Activated B cell treated with CpG ODN at 0.5 μM for 24 hours (primary cell): ENCODE data around the gene PARP1. TPM values are rescaled to one million over a fixed set of nuclear protein-coding genes. Genes with fewer than 3 reads are reported as not detected.

Source experiments
- ATAC-seq: fragments of 200-7000 bp; cut with Tn5 transposase; one replicate; pipeline ENCODE4 v1.10.0; 2021; ENCODE audit warnings: low read depth, mild to moderate bottlenecking, moderate library complexity
- CTCF ChIA-PET: fragments of 350-600 bp; sonication (Branson Sonifier 250); formaldehyde crosslinking; loops from one replicate; lab custom pipeline; 2021; ENCODE audit warnings: antibody characterized with exemption; lab: Charles Lee
- POLR2A ChIA-PET: fragments of 350-600 bp; sonication (Branson Sonifier 250); formaldehyde crosslinking; loops from one replicate; lab custom pipeline; 2021; ENCODE audit warnings: antibody characterized with exemption; lab: Charles Lee
- DNase-seq: peaks from one replicate; pipeline ENCODE4 v3.0.0; 2022
- H3K27ac Mint-ChIP-seq: one replicate; pipeline ENCODE4 v1.8.0; 2020; ENCODE audit warnings: mixed read lengths
- H3K27me3 Mint-ChIP-seq: one replicate; pipeline ENCODE4 v1.8.0; 2021; ENCODE audit warnings: mixed read lengths
- H3K36me3 Mint-ChIP-seq: one replicate; pipeline ENCODE4 v1.8.0; 2021; ENCODE audit warnings: low read depth, mixed read lengths
- H3K4me1 Mint-ChIP-seq: one replicate; pipeline ENCODE4 v1.8.0; 2021; ENCODE audit warnings: mixed read lengths
- H3K4me3 Mint-ChIP-seq: one replicate; pipeline ENCODE4 v1.8.0; 2020; ENCODE audit warnings: mild to moderate bottlenecking, mixed read lengths
- H3K9me3 Mint-ChIP-seq: one replicate; pipeline ENCODE4 v1.8.0; 2020; ENCODE audit warnings: mixed read lengths
- intact Hi-C: fragments of 100-400 bp; cut with micrococcal nuclease; formaldehyde crosslinking; loops from one replicate; pipeline ENCODE4 v1.15.1; 2024
- total RNA-seq: library from RNA; stranded (reverse); gene quantifications from 2 replicates; pipeline ENCODE4 v1.2.3, GENCODE V29; 2022
- TF ChIP-seq, protein P1 (sequence below): fragments of 200-600 bp; IDR thresholded peaks from one replicate; pipeline ENCODE4 v1.8.0; 2022; ENCODE audit warnings: antibody characterized with exemption, mild to moderate bottlenecking

The PARP1 gene
- total RNA-seq, 1 donor from 2014 or later: 260 TPM

GRCh38 chr1:226394462-226394861 lies 13.4 kb downstream of the PARP1 start:
- Mint-ChIP-seq H3K27ac (no peak overlapping the region), H3K9me3 (no peaks in the 10 kb centered on the region), H3K4me1 (peaks cover 34% of the 10 kb centered on the region), H3K4me3 (no peak overlapping the region), H3K27me3 (no peaks in the 10 kb centered on the region), H3K36me3 (peaks cover 92% of the 10 kb centered on the region)
- DNase-seq (no peak), ATAC-seq (no peak)
- intact Hi-C loops: no loop called here
- CTCF ChIA-PET: interaction anchor here (0.7 kb wide), 1 partner anchor 14 kb away, joined by 3 read pairs; the partner anchor contains the start of gene PARP1
- TF ChIP-seq, protein P1, sequence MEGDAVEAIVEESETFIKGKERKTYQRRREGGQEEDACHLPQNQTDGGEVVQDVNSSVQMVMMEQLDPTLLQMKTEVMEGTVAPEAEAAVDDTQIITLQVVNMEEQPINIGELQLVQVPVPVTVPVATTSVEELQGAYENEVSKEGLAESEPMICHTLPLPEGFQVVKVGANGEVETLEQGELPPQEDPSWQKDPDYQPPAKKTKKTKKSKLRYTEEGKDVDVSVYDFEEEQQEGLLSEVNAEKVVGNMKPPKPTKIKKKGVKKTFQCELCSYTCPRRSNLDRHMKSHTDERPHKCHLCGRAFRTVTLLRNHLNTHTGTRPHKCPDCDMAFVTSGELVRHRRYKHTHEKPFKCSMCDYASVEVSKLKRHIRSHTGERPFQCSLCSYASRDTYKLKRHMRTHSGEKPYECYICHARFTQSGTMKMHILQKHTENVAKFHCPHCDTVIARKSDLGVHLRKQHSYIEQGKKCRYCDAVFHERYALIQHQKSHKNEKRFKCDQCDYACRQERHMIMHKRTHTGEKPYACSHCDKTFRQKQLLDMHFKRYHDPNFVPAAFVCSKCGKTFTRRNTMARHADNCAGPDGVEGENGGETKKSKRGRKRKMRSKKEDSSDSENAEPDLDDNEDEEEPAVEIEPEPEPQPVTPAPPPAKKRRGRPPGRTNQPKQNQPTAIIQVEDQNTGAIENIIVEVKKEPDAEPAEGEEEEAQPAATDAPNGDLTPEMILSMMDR: no peak
- POLR2A ChIA-PET: no interaction called here

DNA sequence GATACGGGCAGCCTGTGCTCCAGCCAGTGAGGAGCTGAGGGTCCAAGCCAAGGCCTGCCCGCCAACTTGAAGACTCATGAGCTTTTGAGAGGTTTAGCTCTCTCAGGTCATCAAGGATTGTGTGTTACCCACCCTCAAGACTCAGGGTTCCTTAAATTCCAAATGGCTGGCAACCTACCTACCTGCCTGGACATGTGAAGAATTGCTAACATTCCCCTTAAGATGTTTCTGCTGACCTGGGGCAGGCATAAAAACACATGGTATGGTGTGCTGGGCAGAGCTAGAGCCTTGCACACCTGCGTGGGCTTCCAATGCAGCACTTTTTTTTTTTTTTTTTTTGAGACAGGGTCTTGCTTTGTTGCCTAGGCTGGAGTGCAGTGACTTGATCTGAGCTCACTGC lies 17.2 kb downstream of the PARP1 start:
- no peaks in the 10 kb centered on the region for H3K27me3 Mint-ChIP-seq
- ChIA-PET POLR2A (no interaction called here), CTCF (no interaction called here)
- DNase-seq: no peak
- no peak for ATAC-seq
- peaks cover 96% of the 10 kb centered on the region for H3K36me3 Mint-ChIP-seq
- peaks cover 15% of the 10 kb centered on the region for H3K4me1 Mint-ChIP-seq
- TF ChIP-seq, protein P1: no peak
- H3K27ac Mint-ChIP-seq: no peak overlapping the region
- no peak overlapping the region for H3K4me3 Mint-ChIP-seq
- intact Hi-C loops: no loop called here
- H3K9me3 Mint-ChIP-seq: no peaks in the 10 kb centered on the region

DNA sequence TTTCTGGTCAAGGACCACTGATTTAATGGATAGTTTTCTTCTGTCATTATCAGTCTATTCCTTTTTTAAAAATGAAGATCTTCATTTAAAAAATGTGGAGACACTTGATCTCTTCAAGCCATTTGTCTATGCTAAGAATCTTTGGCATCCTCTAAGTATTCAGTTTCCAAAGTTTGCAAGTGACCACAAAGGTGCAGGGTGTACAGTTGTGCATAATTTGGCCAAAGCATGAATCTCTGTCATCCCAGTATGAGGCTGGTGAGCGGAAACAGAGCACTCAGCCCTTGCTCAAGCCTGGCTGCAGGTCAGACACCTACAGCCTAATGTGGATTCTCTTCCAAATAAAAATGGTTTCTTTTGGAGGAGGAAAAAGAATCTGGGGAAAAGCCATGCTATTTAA lies 19.8 kb downstream of the PARP1 start:
- TF ChIP-seq, protein P1: no peak
- no peak for DNase-seq
- Mint-ChIP-seq H3K36me3 (peaks cover 98% of the 10 kb centered on the region), H3K4me3 (no peak overlapping the region), H3K27me3 (no peaks in the 10 kb centered on the region), H3K4me1 (no peaks in the 10 kb centered on the region), H3K9me3 (no peaks in the 10 kb centered on the region), H3K27ac (no peak overlapping the region)
- no peak for ATAC-seq
- CTCF ChIA-PET: no interaction called here
- intact Hi-C loops: no loop called here
- POLR2A ChIA-PET: no interaction called here

- H3K27me3 Mint-ChIP-seq: no peaks in the 10 kb centered on the region
- H3K9me3 Mint-ChIP-seq: no peaks in the 10 kb centered on the region
- H3K27ac Mint-ChIP-seq: no peak overlapping the region
- DNase-seq: no peak
- no peak overlapping the region for H3K4me3 Mint-ChIP-seq
- peaks cover 96% of the 10 kb centered on the region for H3K36me3 Mint-ChIP-seq
- TF ChIP-seq, protein P1: no peak
- no peaks in the 10 kb centered on the region for H3K4me1 Mint-ChIP-seq
- no peak for ATAC-seq
- intact Hi-C loops: no loop called here
- POLR2A ChIA-PET: no interaction called here
- CTCF ChIA-PET: no interaction called here
These were observed 23.2 kb downstream of the PARP1 start for GRCh38 chr1:226384717-226385116.

- Mint-ChIP-seq H3K4me3 (no peak overlapping the region), H3K27ac (no peak overlapping the region), H3K36me3 (peaks cover 97% of the 10 kb centered on the region), H3K27me3 (no peaks in the 10 kb centered on the region), H3K4me1 (no peaks in the 10 kb centered on the region), H3K9me3 (no peaks in the 10 kb centered on the region)
- ATAC-seq: no peak
- no peak for DNase-seq
- intact Hi-C loops: no loop called here
- ChIA-PET POLR2A (no interaction called here), CTCF (no interaction called here)
- TF ChIP-seq, protein P1: no peak
These were observed 23.9 kb downstream of the PARP1 start for GRCh38 chr1:226384040-226384439.
